Osteoblast (primary cell): Measurements from ENCODE around the gene RHPN2. TPM values are rescaled to one million over a fixed set of nuclear protein-coding genes. Genes with fewer than 3 reads are reported as not detected.

Experiments used
- DNase-seq: peaks from one replicate; pipeline ENCODE4 v3.0.0; 2011; ENCODE audit warnings: low spot score, mixed read lengths; ENCODE audit not compliant: insufficient read length; ENCODE audit errors: missing footprints
- H2AFZ ChIP-seq: 2 replicates; pipeline ENCODE4 v1.6.0; 2011; ENCODE audit warnings: mild to moderate bottlenecking, low read length
- H3K27ac ChIP-seq: 2 replicates; pipeline ENCODE4 v1.5.1; 2011; ENCODE audit warnings: mild to moderate bottlenecking, low read depth, low read length, moderate library complexity
- H3K27me3 ChIP-seq: 2 replicates; pipeline ENCODE4 v1.6.0; 2012; ENCODE audit warnings: mild to moderate bottlenecking, control low read depth, inconsistent platforms, low read length, moderate library complexity; ENCODE audit not compliant: insufficient read depth
- H3K36me3 ChIP-seq: 2 replicates; pipeline ENCODE4 v1.5.1; 2011; ENCODE audit warnings: mild to moderate bottlenecking, low read length, control low read depth, moderate library complexity; ENCODE audit not compliant: insufficient read depth
- H3K4me1 ChIP-seq: 2 replicates; pipeline ENCODE4 v1.5.1; 2011; ENCODE audit warnings: mild to moderate bottlenecking, low read length, control low read depth, moderate library complexity; ENCODE audit not compliant: insufficient read depth
- H3K4me2 ChIP-seq: 2 replicates; pipeline ENCODE4 v1.6.0; 2011; ENCODE audit warnings: mild to moderate bottlenecking, low read length; ENCODE audit not compliant: insufficient read depth
- H3K4me3 ChIP-seq: fragments of 200-600 bp; sonication (generic); 3 replicates; pipeline ENCODE4 v1.5.1; 2012; ENCODE audit warnings: mild to moderate bottlenecking, low read length, inconsistent platforms; ENCODE audit not compliant: insufficient read depth
- H3K79me2 ChIP-seq: 2 replicates; pipeline ENCODE4 v1.6.0; 2012; ENCODE audit warnings: mild to moderate bottlenecking, low read length, control low read depth, inconsistent platforms; ENCODE audit not compliant: insufficient read depth
- H3K9me3 ChIP-seq: 2 replicates; pipeline ENCODE4 v1.5.1; 2011; ENCODE audit warnings: low read depth, low read length, control low read depth
- H4K20me1 ChIP-seq: 2 replicates; pipeline ENCODE4 v1.6.0; 2012; ENCODE audit warnings: mild to moderate bottlenecking, low read length, control low read depth; ENCODE audit not compliant: insufficient read depth
- CTCF ChIP-seq: IDR thresholded peaks from 2 replicates; pipeline ENCODE4 v1.5.1; 2011; ENCODE audit warnings: mild to moderate bottlenecking, low read depth, low read length, moderate library complexity; ENCODE audit errors: extremely low read depth
- total RNA-seq: library from RNA; depleted of rRNA; stranded (reverse); fragments of >200 nt; gene quantifications from 2 replicates; pipeline ENCODE4 v1.2.3, GENCODE V29; 2012

RHPN2 gene
- total RNA-seq, 1 donor = 1.4 TPM

- Histone ChIP-seq H3K4me1 (peaks cover 10% of the 10 kb centered on the region), H3K36me3 (no peaks in the 10 kb centered on the region), H3K27me3 (no peaks in the 10 kb centered on the region), H3K79me2 (no peaks in the 10 kb centered on the region), H2AFZ (no peak overlapping the region), H3K4me2 (no peak overlapping the region), H3K4me3 (no peak overlapping the region), H3K27ac (no peak overlapping the region), H3K9me3 (no peaks in the 10 kb centered on the region), H4K20me1 (no peaks in the 10 kb centered on the region)
- TF ChIP-seq CTCF = no peak
- DNase-seq = no peak
Observed at GRCh38 chr19:33075519-33075918, 10.8 kb upstream of the RHPN2 start.

GRCh38 chr19:33071887-33072286 is 7.2 kb upstream of the RHPN2 start:
- Histone ChIP-seq H3K4me1 (no peaks in the 10 kb centered on the region), H4K20me1 (no peaks in the 10 kb centered on the region), H3K27ac (no peak overlapping the region), H3K36me3 (no peaks in the 10 kb centered on the region), H3K79me2 (no peaks in the 10 kb centered on the region), H3K27me3 (no peaks in the 10 kb centered on the region), H3K4me3 (no peak overlapping the region), H2AFZ (no peak overlapping the region), H3K9me3 (no peaks in the 10 kb centered on the region), H3K4me2 (no peak overlapping the region)
- DNase-seq = no peak
- no peak for TF ChIP-seq CTCF

- no peaks in the 10 kb centered on the region for H3K36me3 ChIP-seq
- no peak overlapping the region for H3K27ac ChIP-seq
- no peaks in the 10 kb centered on the region for H3K9me3 ChIP-seq
- no peak overlapping the region for H3K4me2 ChIP-seq
- H3K79me2 ChIP-seq = no peaks in the 10 kb centered on the region
- peaks cover 14% of the 10 kb centered on the region for H3K27me3 ChIP-seq
- H3K4me3 ChIP-seq = no peak overlapping the region
- H3K4me1 ChIP-seq = no peaks in the 10 kb centered on the region
- no peaks in the 10 kb centered on the region for H4K20me1 ChIP-seq
- peak; percentile 66 for DNase-seq
- no peak for TF ChIP-seq CTCF
- H2AFZ ChIP-seq = no peak overlapping the region
Observed at GRCh38 chr19:33067121-33067520, 2.4 kb upstream of the RHPN2 start.

- no peaks in the 10 kb centered on the region for H3K9me3 ChIP-seq
Observed at GRCh38 chr19:33066543-33066942, 1.9 kb upstream of the RHPN2 start.

More at GRCh38 chr19:33066543-33066942, 1.9 kb upstream of the RHPN2 start:
- H3K4me1 ChIP-seq = no peaks in the 10 kb centered on the region
- H3K4me3 ChIP-seq = no peak overlapping the region
- no peak overlapping the region for H2AFZ ChIP-seq
- no peaks in the 10 kb centered on the region for H3K79me2 ChIP-seq
- no peaks in the 10 kb centered on the region for H3K36me3 ChIP-seq
- DNase-seq = no peak
- H4K20me1 ChIP-seq = no peaks in the 10 kb centered on the region
- H3K4me2 ChIP-seq = no peak overlapping the region
- H3K27me3 ChIP-seq = peaks cover 14% of the 10 kb centered on the region
- no peak overlapping the region for H3K27ac ChIP-seq
- TF ChIP-seq CTCF = no peak
